HCT116 (cell line): ENCODE data around the gene TPM2.

Experiments
- POLR2A ChIP-seq: IDR thresholded peaks from 2 replicates; pipeline ENCODE4 v1.7.0; 2011; ENCODE audit warnings: borderline replicate concordance; ENCODE audit not compliant: insufficient read depth, insufficient read length; ENCODE audit errors: extremely low read depth
- TF ChIP-seq, protein P1 (sequence below), 3 experiments: fragments of 200-600 bp in 1 of 3; sonication (generic) in 1 of 3; IDR thresholded peaks in 2 of 3; conservative IDR thresholded peaks in 1 of 3; 2 replicates each; pipeline ENCODE4 v1.5.1; 2012 to 2017; ENCODE audit warnings: low read depth in 2 of 3, low read length in 2 of 3, antibody characterized with exemption in 1 of 3, borderline replicate concordance in 1 of 3, control low read depth in 1 of 3, mild to moderate bottlenecking in 1 of 3, mixed read lengths in 1 of 3, mixed run types in 1 of 3, moderate library complexity in 1 of 3; ENCODE audit not compliant: insufficient read depth in 1 of 3
- TF ChIP-seq, protein P2 (sequence below): IDR thresholded peaks from 2 replicates; pipeline ENCODE4 v1.6.1; 2012

DNA sequence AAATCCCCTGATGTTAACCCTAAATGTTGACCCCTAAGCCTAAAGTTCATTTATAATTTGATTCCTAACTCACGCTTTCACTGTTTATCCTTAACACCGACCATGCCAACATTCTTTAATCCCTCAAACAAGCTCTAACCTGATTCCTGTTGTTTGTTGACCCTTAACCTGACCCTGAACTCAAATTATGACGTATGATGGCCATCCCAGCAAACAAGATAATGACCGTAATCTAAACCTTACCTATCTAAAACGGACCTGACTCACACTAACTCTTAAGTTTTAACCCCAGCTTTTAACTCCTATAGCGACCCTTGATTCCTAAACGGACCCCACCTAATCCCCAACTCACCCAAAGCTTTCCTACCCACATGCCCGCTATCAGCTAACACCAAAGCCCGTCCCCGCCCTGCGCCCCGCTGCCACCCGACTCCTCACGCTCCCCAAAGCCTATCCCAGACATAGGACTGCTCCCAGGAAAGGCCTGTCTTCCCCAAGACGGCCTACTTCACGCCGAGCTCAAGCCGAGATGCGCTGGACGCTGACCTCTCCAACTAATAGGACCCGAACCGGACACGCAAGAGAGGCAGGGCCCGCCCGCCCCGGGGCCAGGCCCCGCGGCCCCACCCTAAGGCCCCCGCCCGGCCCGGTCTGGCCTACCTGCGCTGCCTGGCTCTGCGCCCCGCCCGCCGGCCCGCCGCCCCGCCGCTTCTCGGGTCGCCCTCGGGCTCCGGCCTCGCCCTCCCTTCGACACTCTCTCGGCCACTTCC, 41.9 kb upstream of the TPM2 start:
- TF ChIP-seq POLR2A, result no peak
- TF ChIP-seq, protein P1, sequence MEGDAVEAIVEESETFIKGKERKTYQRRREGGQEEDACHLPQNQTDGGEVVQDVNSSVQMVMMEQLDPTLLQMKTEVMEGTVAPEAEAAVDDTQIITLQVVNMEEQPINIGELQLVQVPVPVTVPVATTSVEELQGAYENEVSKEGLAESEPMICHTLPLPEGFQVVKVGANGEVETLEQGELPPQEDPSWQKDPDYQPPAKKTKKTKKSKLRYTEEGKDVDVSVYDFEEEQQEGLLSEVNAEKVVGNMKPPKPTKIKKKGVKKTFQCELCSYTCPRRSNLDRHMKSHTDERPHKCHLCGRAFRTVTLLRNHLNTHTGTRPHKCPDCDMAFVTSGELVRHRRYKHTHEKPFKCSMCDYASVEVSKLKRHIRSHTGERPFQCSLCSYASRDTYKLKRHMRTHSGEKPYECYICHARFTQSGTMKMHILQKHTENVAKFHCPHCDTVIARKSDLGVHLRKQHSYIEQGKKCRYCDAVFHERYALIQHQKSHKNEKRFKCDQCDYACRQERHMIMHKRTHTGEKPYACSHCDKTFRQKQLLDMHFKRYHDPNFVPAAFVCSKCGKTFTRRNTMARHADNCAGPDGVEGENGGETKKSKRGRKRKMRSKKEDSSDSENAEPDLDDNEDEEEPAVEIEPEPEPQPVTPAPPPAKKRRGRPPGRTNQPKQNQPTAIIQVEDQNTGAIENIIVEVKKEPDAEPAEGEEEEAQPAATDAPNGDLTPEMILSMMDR (IDR thresholded peaks at IDR 0.05 in 2 of 3, conservative IDR thresholded peaks at IDR 0.05 in 1 of 3; ENCODE audit: borderline replicate concordance in 1 of 3, insufficient read depth in 1 of 3, low read depth in 2 of 3, low read length in 2 of 3), result no peak
- TF ChIP-seq, protein P2, sequence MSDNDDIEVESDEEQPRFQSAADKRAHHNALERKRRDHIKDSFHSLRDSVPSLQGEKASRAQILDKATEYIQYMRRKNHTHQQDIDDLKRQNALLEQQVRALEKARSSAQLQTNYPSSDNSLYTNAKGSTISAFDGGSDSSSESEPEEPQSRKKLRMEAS, result no peak
